DND-41 (cell line): Measurements from ENCODE around the gene ASIC1.

Source experiments
- ATAC-seq: fragments of 200-7000 bp; cut with Tn5 transposase; 3 replicates; pipeline ENCODE4 v1.9.1; 2021; ENCODE audit warnings: low read depth; ENCODE audit not compliant: insufficient read depth
- DNase-seq: peaks from one replicate; pipeline ENCODE4 v3.0.0-alpha.2; 2020
- H2AFZ ChIP-seq: 2 replicates; pipeline ENCODE4 v1.6.0; 2012; ENCODE audit warnings: low read depth, low read length
- H3K27ac ChIP-seq: 2 replicates; pipeline ENCODE4 v1.5.1; 2012; ENCODE audit warnings: low read length, inconsistent platforms
- H3K27me3 ChIP-seq: fragments of 200-600 bp; sonication (generic); 2 replicates; pipeline ENCODE4 v1.6.0; 2012; ENCODE audit warnings: low read length, mild to moderate bottlenecking, inconsistent platforms; ENCODE audit not compliant: insufficient read depth, poor library complexity
- H3K36me3 ChIP-seq: 2 replicates; pipeline ENCODE4 v1.5.1; 2012; ENCODE audit warnings: low read length, inconsistent platforms; ENCODE audit not compliant: insufficient read depth
- H3K4me1 ChIP-seq: 2 replicates; pipeline ENCODE4 v1.5.1; 2012; ENCODE audit warnings: mild to moderate bottlenecking, low read length; ENCODE audit not compliant: insufficient read depth
- H3K4me2 ChIP-seq: 2 replicates; pipeline ENCODE4 v1.6.0; 2012; ENCODE audit warnings: mild to moderate bottlenecking, moderate library complexity, low read length, inconsistent platforms; ENCODE audit not compliant: insufficient read depth
- H3K4me3 ChIP-seq, 2 experiments: fragments of 200-600 bp in 1 of 2; shearing (Covaris generic) in 1 of 2; 2 replicates each; pipeline ENCODE4 v1.5.1; 2012 to 2016; ENCODE audit warnings: inconsistent platforms in 2 of 2, low read length in 2 of 2, mild to moderate bottlenecking in 2 of 2, low read depth in 1 of 2, moderate library complexity in 1 of 2
- H3K79me2 ChIP-seq: 2 replicates; pipeline ENCODE4 v1.6.0; 2012; ENCODE audit warnings: low read length, inconsistent platforms; ENCODE audit not compliant: insufficient read depth
- H3K9ac ChIP-seq: 2 replicates; pipeline ENCODE4 v1.6.0; 2012; ENCODE audit warnings: low read depth, mild to moderate bottlenecking, inconsistent platforms, low read length, moderate library complexity
- H3K9me3 ChIP-seq: 2 replicates; pipeline ENCODE4 v1.5.1; 2012; ENCODE audit warnings: low read length, moderate library complexity, mild to moderate bottlenecking, inconsistent platforms; ENCODE audit not compliant: insufficient read depth, severe bottlenecking
- H4K20me1 ChIP-seq: 2 replicates; pipeline ENCODE4 v1.6.0; 2012; ENCODE audit warnings: low read length; ENCODE audit not compliant: insufficient read depth
- EZH2 ChIP-seq: IDR thresholded peaks from 3 replicates; pipeline ENCODE4 v1.6.1; 2012; ENCODE audit warnings: borderline replicate concordance, low read depth, mild to moderate bottlenecking, moderate library complexity, low read length, inconsistent platforms; ENCODE audit not compliant: severe bottlenecking
- TF ChIP-seq, protein P1 (sequence below): IDR thresholded peaks from 2 replicates; pipeline ENCODE4 v1.5.1; 2012; ENCODE audit warnings: borderline replicate concordance, low read length, moderate library complexity, mild to moderate bottlenecking; ENCODE audit not compliant: poor library complexity, severe bottlenecking; ENCODE audit errors: extremely low read depth

Gene ASIC1

DNA sequence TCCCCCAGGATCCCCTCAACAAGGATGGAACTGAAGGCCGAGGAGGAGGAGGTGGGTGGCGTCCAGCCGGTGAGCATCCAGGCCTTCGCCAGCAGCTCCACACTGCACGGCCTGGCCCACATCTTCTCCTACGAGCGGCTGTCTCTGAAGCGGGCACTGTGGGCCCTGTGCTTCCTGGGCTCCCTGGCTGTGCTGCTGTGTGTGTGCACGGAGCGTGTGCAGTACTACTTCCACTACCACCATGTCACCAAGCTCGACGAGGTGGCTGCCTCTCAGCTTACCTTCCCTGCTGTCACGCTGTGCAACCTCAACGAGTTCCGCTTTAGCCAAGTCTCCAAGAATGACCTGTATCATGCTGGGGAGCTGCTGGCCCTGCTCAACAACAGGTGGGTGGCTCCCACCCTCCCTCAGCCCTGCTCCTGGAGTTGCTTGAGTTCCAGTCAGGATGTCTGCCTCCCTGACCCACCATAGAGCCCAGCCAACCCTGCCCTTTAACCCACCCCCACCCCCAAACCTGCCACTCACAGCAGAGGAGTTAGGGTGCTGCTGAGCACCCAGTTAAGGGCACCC lies 1.4 kb downstream of the ASIC1 start:
- Histone ChIP-seq H3K27ac (no peak overlapping the region), H3K9ac (no peak overlapping the region), H3K36me3 (no peaks in the 10 kb centered on the region), H3K27me3 (peaks cover 29% of the 10 kb centered on the region), H3K4me1 (peaks cover 50% of the 10 kb centered on the region), H3K79me2 (no peaks in the 10 kb centered on the region), H3K4me3 (no peak overlapping the region), H2AFZ (no peak overlapping the region), H3K9me3 (no peaks in the 10 kb centered on the region), H3K4me2 (0 out of 2 replicates have a peak overlapping the region, but pooled peaks have one; percentile 38), H4K20me1 (peaks cover 8% of the 10 kb centered on the region; the same call in 1 of the 2 replicates)
- DNase-seq (no peak), ATAC-seq (no peak)
- TF ChIP-seq EZH2 = no peak
- TF ChIP-seq, protein P1, sequence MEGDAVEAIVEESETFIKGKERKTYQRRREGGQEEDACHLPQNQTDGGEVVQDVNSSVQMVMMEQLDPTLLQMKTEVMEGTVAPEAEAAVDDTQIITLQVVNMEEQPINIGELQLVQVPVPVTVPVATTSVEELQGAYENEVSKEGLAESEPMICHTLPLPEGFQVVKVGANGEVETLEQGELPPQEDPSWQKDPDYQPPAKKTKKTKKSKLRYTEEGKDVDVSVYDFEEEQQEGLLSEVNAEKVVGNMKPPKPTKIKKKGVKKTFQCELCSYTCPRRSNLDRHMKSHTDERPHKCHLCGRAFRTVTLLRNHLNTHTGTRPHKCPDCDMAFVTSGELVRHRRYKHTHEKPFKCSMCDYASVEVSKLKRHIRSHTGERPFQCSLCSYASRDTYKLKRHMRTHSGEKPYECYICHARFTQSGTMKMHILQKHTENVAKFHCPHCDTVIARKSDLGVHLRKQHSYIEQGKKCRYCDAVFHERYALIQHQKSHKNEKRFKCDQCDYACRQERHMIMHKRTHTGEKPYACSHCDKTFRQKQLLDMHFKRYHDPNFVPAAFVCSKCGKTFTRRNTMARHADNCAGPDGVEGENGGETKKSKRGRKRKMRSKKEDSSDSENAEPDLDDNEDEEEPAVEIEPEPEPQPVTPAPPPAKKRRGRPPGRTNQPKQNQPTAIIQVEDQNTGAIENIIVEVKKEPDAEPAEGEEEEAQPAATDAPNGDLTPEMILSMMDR = no peak

DNA sequence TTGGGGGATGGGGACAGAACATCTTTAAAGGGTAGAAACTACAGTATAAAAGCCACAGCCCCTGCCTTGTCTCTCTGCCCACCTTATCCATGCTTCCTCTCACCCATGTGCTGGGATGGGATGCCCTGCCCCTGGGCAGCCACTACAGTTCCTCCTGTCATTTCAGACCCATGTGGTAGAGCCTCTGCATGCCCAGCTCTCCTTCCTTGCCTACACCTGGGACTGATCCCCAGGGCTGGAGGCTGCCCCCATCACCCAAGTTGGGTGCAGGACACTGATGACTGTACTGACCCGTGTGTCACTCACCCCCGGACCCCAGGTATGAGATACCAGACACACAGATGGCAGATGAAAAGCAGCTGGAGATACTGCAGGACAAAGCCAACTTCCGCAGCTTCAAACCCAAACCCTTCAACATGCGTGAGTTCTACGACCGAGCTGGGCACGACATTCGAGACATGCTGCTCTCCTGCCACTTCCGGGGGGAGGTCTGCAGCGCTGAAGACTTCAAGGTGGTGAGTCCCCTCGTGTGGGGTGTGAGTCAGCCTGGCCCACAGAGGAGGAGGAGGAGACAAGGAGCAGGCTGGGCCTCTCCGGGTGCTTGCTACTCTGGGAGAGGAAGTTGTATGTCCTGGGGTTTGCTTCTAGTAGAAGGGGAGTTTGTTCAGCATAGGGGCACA lies 2.2 kb downstream of the ASIC1 start:
- peak; percentile 79 for ATAC-seq
- Histone ChIP-seq H3K27me3 (peaks cover 28% of the 10 kb centered on the region), H3K4me1 (peaks cover 50% of the 10 kb centered on the region), H3K4me3 (no peak overlapping the region), H3K9ac (no peak overlapping the region), H2AFZ (0 out of 2 replicates have a peak overlapping the region, but pooled peaks have one; percentile 7), H3K27ac (peak overlapping the region; percentile 40; the same call in 1 of the 2 replicates), H3K4me2 (peak overlapping the region; percentile 38), H4K20me1 (peaks cover 8% of the 10 kb centered on the region; the same call in 1 of the 2 replicates), H3K36me3 (no peaks in the 10 kb centered on the region), H3K79me2 (no peaks in the 10 kb centered on the region), H3K9me3 (no peaks in the 10 kb centered on the region)
- TF ChIP-seq EZH2 = no peak
- TF ChIP-seq, protein P1 = no peak
- DNase-seq = peak; percentile 82

DNA sequence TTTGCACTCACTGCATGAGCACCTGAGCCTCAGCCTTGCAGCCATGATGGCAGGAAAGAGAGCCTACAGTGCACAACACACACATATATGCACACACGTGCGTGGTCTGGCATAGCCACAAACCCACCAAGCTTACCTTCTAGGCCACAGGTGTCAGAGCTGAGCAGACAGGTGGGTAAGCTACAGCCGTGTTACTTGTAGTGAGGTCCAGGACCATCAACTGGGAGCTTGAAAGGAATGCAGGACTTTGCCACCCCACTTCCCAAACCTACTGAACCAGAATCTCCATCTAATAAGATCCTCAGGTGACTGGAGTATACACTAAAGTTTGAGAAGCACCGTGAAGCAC lies 2.7 kb downstream of the ASIC1 start:
- Histone ChIP-seq H3K9ac (no peak overlapping the region), H3K4me1 (peaks cover 50% of the 10 kb centered on the region), H3K36me3 (no peaks in the 10 kb centered on the region), H3K4me3 (no peak overlapping the region), H3K4me2 (peak overlapping the region; percentile 38), H2AFZ (no peak overlapping the region), H3K27me3 (peaks cover 28% of the 10 kb centered on the region), H3K79me2 (no peaks in the 10 kb centered on the region), H4K20me1 (peaks cover 8% of the 10 kb centered on the region; the same call in 1 of the 2 replicates), H3K27ac (peak overlapping the region; percentile 40; the same call in 1 of the 2 replicates), H3K9me3 (no peaks in the 10 kb centered on the region)
- ATAC-seq (no peak), DNase-seq (no peak)
- TF ChIP-seq, protein P1 = no peak
- no peak for TF ChIP-seq EZH2
